ENCODE data around the gene WDFY4. TPM values are rescaled to one million over a fixed set of nuclear protein-coding genes. Genes with fewer than 3 reads are reported as not detected.

The WDFY4 gene
- polyA plus RNA-seq, 2 of the 4 experiments (the other 2 are of a cell fraction): not detected

- WGBS (ENCODE audit: missing lambda C conversion rate): 21% methylated on average over 1 of the region's 1 CpG
- CTCF ChIA-PET: no interaction called here
- POLR2A ChIA-PET: no interaction called here
- Histone ChIP-seq H3K27ac (no peak overlapping the region), H3K9me3 (no peaks in the 10 kb centered on the region), H3K4me1 (no peaks in the 10 kb centered on the region), H3K4me2 (no peak overlapping the region), H3K4me3 (no peak overlapping the region)
- FAIRE-seq (no peak), DNase-seq (ENCODE audit: low read depth in 1 of 2, low spot score in 1 of 2) (no peak), ATAC-seq (no peak)
- no peak for TF ChIP-seq SMC3 (IDR thresholded peaks at IDR 0.05)
- peak; percentile 25 for TF ChIP-seq MAFK (IDR thresholded peaks at IDR 0.05; ENCODE audit: partially characterized antibody)
- TF ChIP-seq NFE2L2 (conservative IDR thresholded peaks at IDR 0.05; ENCODE audit: low read length): 0 out of 2 replicates have a peak, but pooled peaks have one; percentile 22
These were observed 274.0 kb downstream of the WDFY4 start for GRCh38 chr10:48958598-48959190.

- no peak overlapping the region for H3K4me3 ChIP-seq
- WGBS (ENCODE audit: missing lambda C conversion rate): 0% methylated on average over 1 of the region's 1 CpG
- ATAC-seq: no peak
- no peak overlapping the region for H3K27ac ChIP-seq
- FAIRE-seq: no peak
- no peak overlapping the region for H3K4me2 ChIP-seq
- H3K9me3 ChIP-seq: no peaks in the 10 kb centered on the region
- no peaks in the 10 kb centered on the region for H3K4me1 ChIP-seq
- POLR2A ChIA-PET: no interaction called here
- CTCF ChIA-PET: interaction anchor here (1.0 kb wide), 1 partner anchor 89 kb away, joined by 3 read pairs; no protein-coding TSS in a partner anchor
- no peak for TF ChIP-seq ATOH8 (CRISPR knock-in tag; IDR thresholded peaks at IDR 0.05; ENCODE audit: low read depth)
- no peak for TF ChIP-seq HOXB13 (CRISPR knock-in tag; IDR thresholded peaks at IDR 0.05; ENCODE audit: low read depth)
- no peak for TF ChIP-seq CHD2 (IDR thresholded peaks at IDR 0.05; ENCODE audit: low read length, partially characterized antibody)
- no peak for TF ChIP-seq CBX2 (IDR thresholded peaks at IDR 0.05; ENCODE audit: borderline replicate concordance, low read depth)
- TF ChIP-seq MAFK (IDR thresholded peaks at IDR 0.05; ENCODE audit: partially characterized antibody): no peak
- no peak for TF ChIP-seq KDM5A (IDR thresholded peaks at IDR 0.05)
- no peak for TF ChIP-seq RAD21 (conservative IDR thresholded peaks at IDR 0.05 in 1 of 2, IDR thresholded peaks at IDR 0.05 in 1 of 2)
- no peak for TF ChIP-seq RFX5 (IDR thresholded peaks at IDR 0.05)
- TF ChIP-seq, protein P1, sequence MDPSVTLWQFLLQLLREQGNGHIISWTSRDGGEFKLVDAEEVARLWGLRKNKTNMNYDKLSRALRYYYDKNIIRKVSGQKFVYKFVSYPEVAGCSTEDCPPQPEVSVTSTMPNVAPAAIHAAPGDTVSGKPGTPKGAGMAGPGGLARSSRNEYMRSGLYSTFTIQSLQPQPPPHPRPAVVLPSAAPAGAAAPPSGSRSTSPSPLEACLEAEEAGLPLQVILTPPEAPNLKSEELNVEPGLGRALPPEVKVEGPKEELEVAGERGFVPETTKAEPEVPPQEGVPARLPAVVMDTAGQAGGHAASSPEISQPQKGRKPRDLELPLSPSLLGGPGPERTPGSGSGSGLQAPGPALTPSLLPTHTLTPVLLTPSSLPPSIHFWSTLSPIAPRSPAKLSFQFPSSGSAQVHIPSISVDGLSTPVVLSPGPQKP (IDR thresholded peaks at IDR 0.05; ENCODE audit: low read depth, low read length): no peak
- TF ChIP-seq KDM1A (IDR thresholded peaks at IDR 0.05; ENCODE audit: low read depth): no peak
- no peak for TF ChIP-seq RCOR1 (IDR thresholded peaks at IDR 0.05; ENCODE audit: low read depth, low read length)
- TF ChIP-seq HEYL (CRISPR knock-in tag; IDR thresholded peaks at IDR 0.05): no peak
- DNase-seq (ENCODE audit: low read depth in 1 of 2, low spot score in 1 of 2): no peak
These were observed 279.4 kb downstream of the WDFY4 start for GRCh38 chr10:48964038-48964437.

DNA sequence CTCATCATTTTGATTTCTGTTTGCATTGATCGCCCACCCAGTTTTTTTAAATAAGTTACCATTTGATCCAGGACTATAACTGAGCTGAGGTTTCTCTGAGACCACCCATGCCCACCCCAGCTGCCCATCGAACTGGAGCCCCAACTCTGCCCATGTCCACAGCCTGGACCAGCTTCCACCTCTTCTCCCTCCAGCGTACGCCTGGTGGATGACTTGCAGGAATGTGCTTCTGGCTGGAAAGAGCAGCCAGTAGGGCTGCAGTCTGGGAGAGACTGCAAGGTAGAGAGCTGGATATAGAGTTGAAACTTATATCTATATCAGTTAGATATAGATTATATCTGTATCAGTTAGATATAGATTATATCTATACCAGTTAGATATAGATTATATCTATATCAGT, 280.8 kb downstream of the WDFY4 start:
- H3K4me1 ChIP-seq: no peaks in the 10 kb centered on the region
- no peak overlapping the region for H3K4me3 ChIP-seq
- ChIA-PET POLR2A (no interaction called here), CTCF (interaction anchor here (1.1 kb wide), 1 partner anchor 443 kb away, joined by 4 read pairs; no protein-coding TSS in a partner anchor)
- TF ChIP-seq TFCP2L1 (CRISPR knock-in tag; IDR thresholded peaks at IDR 0.05): no peak
- no peak for TF ChIP-seq E2F6 (IDR thresholded peaks at IDR 0.05; ENCODE audit: borderline replicate concordance, low read depth)
- TF ChIP-seq, protein P2, sequence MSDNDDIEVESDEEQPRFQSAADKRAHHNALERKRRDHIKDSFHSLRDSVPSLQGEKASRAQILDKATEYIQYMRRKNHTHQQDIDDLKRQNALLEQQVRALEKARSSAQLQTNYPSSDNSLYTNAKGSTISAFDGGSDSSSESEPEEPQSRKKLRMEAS (IDR thresholded peaks at IDR 0.05): no peak
- no peak for TF ChIP-seq EHF (CRISPR knock-in tag; IDR thresholded peaks at IDR 0.05)
- no peak for TF ChIP-seq NR3C1 (IDR thresholded peaks at IDR 0.05)
- TF ChIP-seq NFE2L2 (conservative IDR thresholded peaks at IDR 0.05; ENCODE audit: low read length): no peak
- TF ChIP-seq ZSCAN20 (CRISPR knock-in tag; IDR thresholded peaks at IDR 0.05): no peak
- no peak for TF ChIP-seq ATOH8 (CRISPR knock-in tag; IDR thresholded peaks at IDR 0.05; ENCODE audit: low read depth)
- TF ChIP-seq FOXS1 (CRISPR knock-in tag; IDR thresholded peaks at IDR 0.05): no peak
- TF ChIP-seq SMC3 (IDR thresholded peaks at IDR 0.05): no peak
- TF ChIP-seq RARB (CRISPR knock-in tag; IDR thresholded peaks at IDR 0.05): no peak
- no peak for TF ChIP-seq CBX8 (IDR thresholded peaks at IDR 0.05)
- no peak for TF ChIP-seq RFX5 (IDR thresholded peaks at IDR 0.05)
- no peak for TF ChIP-seq CTCF (IDR thresholded peaks at IDR 0.05)
- TF ChIP-seq HOXA7 (CRISPR knock-in tag; IDR thresholded peaks at IDR 0.05): no peak
- TF ChIP-seq HDAC2 (IDR thresholded peaks at IDR 0.05): no peak
- no peak for TF ChIP-seq CBX2 (IDR thresholded peaks at IDR 0.05; ENCODE audit: borderline replicate concordance, low read depth)
- H3K4me2 ChIP-seq: no peak overlapping the region
- H3K27ac ChIP-seq: no peak overlapping the region
- no peak for DNase-seq (ENCODE audit: low read depth in 1 of 2, low spot score in 1 of 2)
- 47% methylated on average over 4 of the region's 4 CpGs for WGBS (ENCODE audit: missing lambda C conversion rate)
- ATAC-seq: no peak
- FAIRE-seq: no peak
- no peaks in the 10 kb centered on the region for H3K9me3 ChIP-seq
